Right lobe of liver (tissue), 6 donors: Measurements from ENCODE around the gene GPRC5C. TPM values are rescaled to one million over a fixed set of nuclear protein-coding genes. Genes with fewer than 3 reads are reported as not detected.

ENCODE experiments used
- ATAC-seq, 4 donors: fragments of 200-7000 bp; cut with Tn5 transposase; one replicate each; pipeline ENCODE4 v1.9.1; 2020; ENCODE audit warnings: mild to moderate bottlenecking in 4 of 4, moderate library complexity in 4 of 4
- DNase-seq, 3 donors: peaks; one replicate each; pipeline ENCODE4 v3.0.0-alpha.2; 2020
- H3K27ac ChIP-seq, 3 donors: fragments of 200-600 bp; one replicate each; pipeline ENCODE4 v1.8.0; 2022
- H3K27me3 ChIP-seq, 2 donors: fragments of 200-600 bp; one replicate each; pipeline ENCODE4 v1.8.0; 2022
- H3K36me3 ChIP-seq, 4 donors: fragments of 200-600 bp; sonication (generic) in 1 of 4; one replicate each; pipeline versions ENCODE4 v1.5.1 to v1.8.0; 2017 to 2022; ENCODE audit warnings: control low read depth in 1 of 4
- H3K4me1 ChIP-seq, 4 donors: fragments of 200-600 bp; sonication (generic) in 1 of 4; one replicate each; pipeline versions ENCODE4 v1.5.1 to v1.8.0; 2017 to 2022; ENCODE audit warnings: control low read depth in 1 of 4
- H3K4me3 ChIP-seq, 3 donors: fragments of 200-600 bp; one replicate each; pipeline ENCODE4 v1.8.0; 2022
- H3K9me3 ChIP-seq, 4 donors: fragments of 200-600 bp; sonication (generic) in 1 of 4; one replicate each; pipeline versions ENCODE4 v1.5.1 to v1.8.0; 2017 to 2022; ENCODE audit warnings: control low read depth in 1 of 4
- POLR2A ChIP-seq: fragments of 450-650 bp; IDR thresholded peaks from one replicate; pipeline ENCODE4 v1.6.1; 2017; ENCODE audit warnings: antibody characterized with exemption, mild to moderate bottlenecking
- WGBS: methylation state at CpG from one replicate; pipeline ENCODE4 v1.1.6; 2018; ENCODE audit warnings: low coverage, low lambda C conversion rate; ENCODE audit not compliant: insufficient coverage; ENCODE audit errors: missing lambda C conversion rate; 5-methylcytosine and 5-hydroxymethylcytosine counted together
- intact Hi-C, 2 donors: fragments of 100-400 bp; cut with DNase I; formaldehyde crosslinking; loops; one replicate each; pipeline versions ENCODE4 v1.11.2 to v1.14.1; 2022
- total RNA-seq, 6 experiments: library from RNA; depleted of rRNA in 2 of 6; stranded (reverse); fragments of >200 nt in 2 of 6; fragmentation: NEBNext Ultra II Directional in 3 of 6; extraction: Animal tissue kit (Norgen Biotek cat#: 25700) in 3 of 6; gene quantifications; one replicate each; pipeline versions ENCODE4 v1.1.0 to v1.2.4, GENCODE V29; 2016 to 2023
- TF ChIP-seq, protein P1 (sequence below), 4 donors: fragments of 200-600 bp in 3 of 4; fragments of 450-650 bp in 1 of 4; IDR thresholded peaks; one replicate each; pipeline versions ENCODE4 v1.5.1 to v1.8.0; 2016 to 2022; ENCODE audit warnings: antibody characterized with exemption in 4 of 4, mild to moderate bottlenecking in 2 of 4
- donor health status: DM: no; HTN: yes; CAD: no.
- donor health status: DM: no; HTN: no; CAD: no.
- donor health status: DM: no; HTN: no; CAD: no.
- donor health status: DM: no; HTN: yes; CAD: no.
- donor health status: DM: no; HTN: yes; CAD: no.

GPRC5C gene
- total RNA-seq, 6 experiments from 2014 or later: 120 to 215 (median 131) TPM

- no peak for DNase-seq
- TF ChIP-seq, protein P1, sequence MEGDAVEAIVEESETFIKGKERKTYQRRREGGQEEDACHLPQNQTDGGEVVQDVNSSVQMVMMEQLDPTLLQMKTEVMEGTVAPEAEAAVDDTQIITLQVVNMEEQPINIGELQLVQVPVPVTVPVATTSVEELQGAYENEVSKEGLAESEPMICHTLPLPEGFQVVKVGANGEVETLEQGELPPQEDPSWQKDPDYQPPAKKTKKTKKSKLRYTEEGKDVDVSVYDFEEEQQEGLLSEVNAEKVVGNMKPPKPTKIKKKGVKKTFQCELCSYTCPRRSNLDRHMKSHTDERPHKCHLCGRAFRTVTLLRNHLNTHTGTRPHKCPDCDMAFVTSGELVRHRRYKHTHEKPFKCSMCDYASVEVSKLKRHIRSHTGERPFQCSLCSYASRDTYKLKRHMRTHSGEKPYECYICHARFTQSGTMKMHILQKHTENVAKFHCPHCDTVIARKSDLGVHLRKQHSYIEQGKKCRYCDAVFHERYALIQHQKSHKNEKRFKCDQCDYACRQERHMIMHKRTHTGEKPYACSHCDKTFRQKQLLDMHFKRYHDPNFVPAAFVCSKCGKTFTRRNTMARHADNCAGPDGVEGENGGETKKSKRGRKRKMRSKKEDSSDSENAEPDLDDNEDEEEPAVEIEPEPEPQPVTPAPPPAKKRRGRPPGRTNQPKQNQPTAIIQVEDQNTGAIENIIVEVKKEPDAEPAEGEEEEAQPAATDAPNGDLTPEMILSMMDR (IDR thresholded peaks at IDR 0.05): no peak
- TF ChIP-seq POLR2A: no peak
- WGBS: no CpG with 5 or more reads among the region's 8 CpGs
- ATAC-seq: no peak
- Histone ChIP-seq H3K9me3 (no peaks in the 10 kb centered on the region), H3K27me3 (no peaks in the 10 kb centered on the region), H3K27ac (no peak overlapping the region), H3K36me3 (no peaks in the 10 kb centered on the region), H3K4me1 (peaks cover 0 to 3% (median 0%) of the 10 kb centered on the region in 4 donors), H3K4me3 (no peak overlapping the region)
- intact Hi-C loops: no loop called here
Observed at GRCh38 chr17:74480290-74480689, 48.4 kb downstream of the GPRC5C start.

DNA sequence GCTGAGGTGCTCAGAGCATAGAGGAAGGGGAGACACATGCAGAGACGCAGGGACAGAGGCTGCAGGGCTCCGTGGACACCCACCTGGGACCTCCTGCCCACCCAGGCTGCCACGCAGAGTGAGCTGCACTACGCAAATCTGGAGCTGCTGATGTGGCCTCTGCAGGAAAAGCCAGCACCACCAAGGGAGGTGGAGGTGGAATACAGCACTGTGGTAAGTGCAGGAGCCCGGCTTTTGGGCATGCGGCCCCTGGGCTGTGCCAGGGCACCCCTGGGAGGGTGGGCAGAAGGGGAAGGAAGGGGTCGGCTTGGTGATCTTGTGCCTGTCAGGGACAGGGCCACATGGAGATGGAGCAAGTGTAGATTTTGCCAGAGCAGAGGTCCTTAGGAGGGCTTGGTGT is 49.7 kb downstream of the GPRC5C start:
- H3K4me3 ChIP-seq: no peak overlapping the region
- WGBS: 56% methylated on average over 2 of the region's 7 CpGs
- no peaks in the 10 kb centered on the region for H3K36me3 ChIP-seq
- no peak for ATAC-seq
- no peak overlapping the region for H3K27ac ChIP-seq
- TF ChIP-seq, protein P1 (IDR thresholded peaks at IDR 0.05): no peak
- no peak for TF ChIP-seq POLR2A
- H3K4me1 ChIP-seq: peaks cover 0 to 3% (median 0%) of the 10 kb centered on the region in 4 donors
- no peaks in the 10 kb centered on the region for H3K27me3 ChIP-seq
- intact Hi-C loops: no loop called here
- DNase-seq: no peak
- no peaks in the 10 kb centered on the region for H3K9me3 ChIP-seq

GRCh38 chr17:74484066-74484465 is 52.2 kb downstream of the GPRC5C start:
- no peak for TF ChIP-seq POLR2A
- TF ChIP-seq, protein P1 (IDR thresholded peaks at IDR 0.05): no peak
- no peak for ATAC-seq
- no peaks in the 10 kb centered on the region for H3K9me3 ChIP-seq
- 60% methylated on average over 4 of the region's 9 CpGs for WGBS
- H3K27me3 ChIP-seq: no peaks in the 10 kb centered on the region
- H3K4me3 ChIP-seq: no peak overlapping the region
- H3K27ac ChIP-seq: no peak overlapping the region
- no peaks in the 10 kb centered on the region for H3K36me3 ChIP-seq
- intact Hi-C loops: no loop called here
- peaks cover 0 to 3% (median 0%) of the 10 kb centered on the region in 4 donors for H3K4me1 ChIP-seq
- DNase-seq: peak in 1 of 3 donors; percentile 42

DNA sequence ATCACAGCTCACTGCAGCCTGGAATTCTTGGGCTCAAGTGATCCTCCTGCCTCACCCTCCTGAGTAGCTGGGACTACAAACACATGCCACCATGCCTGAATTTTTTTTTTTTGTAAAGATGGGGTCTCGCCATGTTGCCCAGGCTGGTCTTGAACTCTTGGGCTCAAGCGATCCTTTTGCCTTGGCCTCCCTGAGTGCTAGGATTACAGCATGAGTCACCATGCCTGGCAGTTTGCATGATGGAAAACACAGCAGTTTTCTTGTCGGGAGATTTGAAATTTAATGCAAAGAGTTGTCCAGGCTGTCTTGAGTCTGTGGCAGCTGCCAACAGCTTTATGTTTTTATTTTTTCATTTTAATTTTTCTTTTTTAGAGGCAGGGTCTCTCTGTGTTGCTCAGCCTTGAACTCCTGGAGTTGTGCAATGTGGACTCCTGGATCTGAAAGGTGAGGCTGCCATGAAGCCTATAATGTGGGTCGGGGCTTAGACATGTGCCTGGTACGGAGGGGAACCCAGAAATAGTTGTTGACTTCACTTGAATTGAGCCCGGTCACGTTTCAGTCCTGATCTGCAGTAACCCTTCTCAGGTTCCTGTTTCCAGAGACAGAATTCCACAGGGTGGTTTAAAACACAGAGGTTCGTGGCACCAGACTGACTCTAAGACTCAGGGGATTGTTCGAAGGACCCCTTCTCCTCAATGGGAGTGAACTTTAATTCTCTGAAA is 53.3 kb downstream of the GPRC5C start:
- DNase-seq (peak in 1 of 3 donors; percentile 30), ATAC-seq (peak; percentile 14 to 71 (median 32))
- H3K4me3 ChIP-seq: no peak overlapping the region
- no peaks in the 10 kb centered on the region for H3K36me3 ChIP-seq
- no peak overlapping the region for H3K27ac ChIP-seq
- TF ChIP-seq, protein P1 (IDR thresholded peaks at IDR 0.05): no peak
- TF ChIP-seq POLR2A: no peak
- no peaks in the 10 kb centered on the region for H3K4me1 ChIP-seq
- WGBS: 50% methylated on average over 7 of the region's 9 CpGs
- no peaks in the 10 kb centered on the region for H3K9me3 ChIP-seq
- intact Hi-C loops: no loop called here
- no peaks in the 10 kb centered on the region for H3K27me3 ChIP-seq
